Fibroblast of lung (primary cell): ENCODE results near the gene NDUFA6. TPM values are rescaled to one million over a fixed set of nuclear protein-coding genes. Genes with fewer than 3 reads are reported as not detected.
"Not testable (repeated sequence)": the region's sequence is repeated elsewhere in the genome, so short reads cannot be mapped to it uniquely, and the experiment has no call there.

Experiments used
- DNase-seq, 2 donors: peaks; one replicate each; pipeline versions ENCODE4 v3.0.0 to v3.0.0-alpha.2; 2010; ENCODE audit warnings: low read depth in 2 of 2
- H2AFZ ChIP-seq: 2 replicates; pipeline ENCODE4 v1.5.1; 2012; ENCODE audit warnings: low read length, control low read depth, inconsistent platforms
- H3K27ac ChIP-seq: 2 replicates; pipeline ENCODE4 v1.5.1; 2011; ENCODE audit warnings: low read length, control low read depth; ENCODE audit not compliant: insufficient read depth
- H3K27me3 ChIP-seq: 2 replicates; pipeline ENCODE4 v1.5.1; 2011; ENCODE audit warnings: mild to moderate bottlenecking, low read length; ENCODE audit not compliant: control insufficient read depth, insufficient read depth
- H3K36me3 ChIP-seq: 2 replicates; pipeline ENCODE4 v1.5.1; 2011; ENCODE audit warnings: low read length; ENCODE audit not compliant: control insufficient read depth, insufficient read depth
- H3K4me1 ChIP-seq: 2 replicates; pipeline ENCODE4 v1.5.1; 2011; ENCODE audit warnings: low read length; ENCODE audit not compliant: control insufficient read depth, insufficient read depth; ENCODE audit errors: extremely low read depth
- H3K4me2 ChIP-seq: 2 replicates; pipeline ENCODE4 v1.5.1; 2011; ENCODE audit warnings: low read length, control low read depth; ENCODE audit not compliant: insufficient read depth; ENCODE audit errors: extremely low read depth
- H3K4me3 ChIP-seq, 4 experiments: fragments of 200-600 bp in 1 of 4; sonication (generic) in 1 of 4; replicated peaks in 1 of 4; 2 replicates each; pipeline ENCODE4 v1.5.1; 2011 to 2016; ENCODE audit warnings: low read length in 4 of 4, low read depth in 3 of 4, mild to moderate bottlenecking in 3 of 4, control low read depth in 2 of 4, inconsistent platforms in 1 of 4, mixed read lengths in 1 of 4; ENCODE audit not compliant: insufficient read depth in 1 of 4; ENCODE audit errors: control extremely low read depth in 1 of 4
- H3K79me2 ChIP-seq: 2 replicates; pipeline ENCODE4 v1.5.1; 2012; ENCODE audit warnings: mild to moderate bottlenecking, low read length, inconsistent platforms; ENCODE audit not compliant: control insufficient read depth, insufficient read depth
- H3K9ac ChIP-seq: 2 replicates; pipeline ENCODE4 v1.5.1; 2011; ENCODE audit warnings: mild to moderate bottlenecking, low read length, control low read depth; ENCODE audit not compliant: insufficient read depth
- H3K9me3 ChIP-seq: 2 replicates; pipeline ENCODE4 v1.5.1; 2012; ENCODE audit warnings: low read depth, low read length; ENCODE audit not compliant: control insufficient read depth, insufficient read depth
- H4K20me1 ChIP-seq: 2 replicates; pipeline ENCODE4 v1.5.1; 2011; ENCODE audit warnings: low read length; ENCODE audit not compliant: control insufficient read depth, insufficient read depth; ENCODE audit errors: extremely low read depth
- CTCF ChIP-seq, 2 donors: IDR thresholded peaks in 1 of 2; conservative IDR thresholded peaks in 1 of 2; 1 replicate in 1 of 2; 2 replicates in 1 of 2; pipeline ENCODE4 v1.5.1; 2011 to 2012; ENCODE audit warnings: low read length in 2 of 2, control low read depth in 1 of 2, inconsistent platforms in 1 of 2, low read depth in 1 of 2, mild to moderate bottlenecking in 1 of 2
- EZH2 ChIP-seq: IDR thresholded peaks from 2 replicates; pipeline ENCODE4 v1.5.1; 2012; ENCODE audit warnings: low read length, control low read depth, mild to moderate bottlenecking; ENCODE audit errors: missing control alignments
- polyA plus RNA-seq, 2 donors: library from polyadenylated mRNA; depleted of rRNA in 1 of 2; stranded (reverse) in 1 of 2; unstranded in 1 of 2; fragments of >200 nt; gene quantifications; 2 replicates each; pipeline ENCODE4 v1.2.1, GENCODE V29; 2011 to 2012; ENCODE audit warnings: missing spikeins in 1 of 2
- total RNA-seq: library from RNA; depleted of rRNA; stranded (reverse); fragments of >200 nt; gene quantifications from 2 replicates; pipeline ENCODE4 v1.2.1, GENCODE V29; 2014

NDUFA6 gene
- total and polyA plus RNA-seq, 2 donors (not counting 1 experiment from before 2014, with no cell fraction given), result 68.5 to 87.8 TPM

GRCh38 chr22:42128007-42128406, 37.4 kb upstream of the NDUFA6 start:
- H3K4me2 ChIP-seq, H2AFZ ChIP-seq, H3K27ac ChIP-seq: not testable (repeated sequence)

GRCh38 chr22:42127606-42128005, 37.0 kb upstream of the NDUFA6 start:
- H3K4me2 ChIP-seq, result no peak overlapping the region
- DNase-seq, result no peak
- no peak overlapping the region for H2AFZ ChIP-seq
- H3K36me3 ChIP-seq, result no peaks in the 10 kb centered on the region
- no peaks in the 10 kb centered on the region for H3K4me1 ChIP-seq
- no peaks in the 10 kb centered on the region for H4K20me1 ChIP-seq
- no peaks in the 10 kb centered on the region for H3K27me3 ChIP-seq
- H3K4me3 ChIP-seq, result no peak overlapping the region
- no peak for TF ChIP-seq EZH2
- no peak for TF ChIP-seq CTCF (conservative IDR thresholded peaks at IDR 0.05 in 1 of 2, IDR thresholded peaks at IDR 0.05 in 1 of 2; ENCODE audit: low read depth in 1 of 2, low read length in 2 of 2)
- no peaks in the 10 kb centered on the region for H3K9me3 ChIP-seq
- no peaks in the 10 kb centered on the region for H3K79me2 ChIP-seq
- H3K9ac ChIP-seq, result no peak overlapping the region
- no peak overlapping the region for H3K27ac ChIP-seq

More at GRCh38 chr22:42128007-42128406, 37.4 kb upstream of the NDUFA6 start:
- not testable (repeated sequence) for H4K20me1 ChIP-seq, H3K36me3 ChIP-seq, H3K4me1 ChIP-seq, H3K79me2 ChIP-seq, H3K9ac ChIP-seq, H3K27me3 ChIP-seq, H3K4me3 ChIP-seq, DNase-seq, H3K9me3 ChIP-seq

DNA sequence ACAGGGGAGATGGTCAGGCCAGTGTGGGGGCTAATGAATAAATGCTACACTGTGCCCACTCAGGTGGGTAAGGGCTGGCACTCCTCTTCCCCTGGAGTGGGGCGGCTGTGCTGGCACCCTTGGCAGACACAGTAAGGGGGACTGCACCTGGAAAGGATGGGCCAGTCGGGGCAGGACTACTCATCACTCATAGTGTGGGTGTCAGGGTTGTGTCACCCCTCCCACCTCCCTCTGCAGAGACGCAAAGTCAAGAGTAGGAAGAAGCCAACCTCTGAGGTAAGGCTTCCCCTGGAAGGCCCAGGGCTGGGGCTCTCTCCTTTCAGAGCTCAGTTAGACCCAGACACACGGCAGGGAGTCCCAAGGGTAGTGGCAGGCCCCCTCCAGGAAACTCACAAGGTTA, 33.0 kb upstream of the NDUFA6 start:
- not testable (repeated sequence) for H3K4me2 ChIP-seq, H3K79me2 ChIP-seq, H3K9me3 ChIP-seq

GRCh38 chr22:42120231-42121021, 29.9 kb upstream of the NDUFA6 start:
- not testable (repeated sequence) for H3K27ac ChIP-seq, H3K4me1 ChIP-seq, H3K36me3 ChIP-seq, H3K79me2 ChIP-seq, H3K27me3 ChIP-seq, H2AFZ ChIP-seq, DNase-seq, H3K9me3 ChIP-seq, H3K9ac ChIP-seq, H3K4me2 ChIP-seq, H3K4me3 ChIP-seq, H4K20me1 ChIP-seq

More for the DNA sequence above, 33.0 kb upstream of the NDUFA6 start:
- not testable (repeated sequence) for DNase-seq, H3K9ac ChIP-seq, H3K4me1 ChIP-seq, H3K4me3 ChIP-seq, H3K27me3 ChIP-seq, H3K27ac ChIP-seq, H4K20me1 ChIP-seq, H3K36me3 ChIP-seq, H2AFZ ChIP-seq
